Activated naive CD8-positive, alpha-beta T cell treated with anti-CD3 and anti-CD28 coated beads, Interleukin-2, amount 50 U/mL, for 24 hours (primary cell): ENCODE data around the gene PTPN18.
"Not testable (repeated sequence)": the region's sequence is repeated elsewhere in the genome, so short reads cannot be mapped to it uniquely, and the experiment has no call there.

Experiments used
- ATAC-seq: fragments of 150-1000 bp; cut with Tn5 transposase; one replicate; pipeline ENCODE4 v1.10.0; 2021
- DNase-seq: peaks from one replicate; pipeline ENCODE4 v3.0.0; 2021
- H3K27ac Mint-ChIP-seq: one replicate; pipeline ENCODE4 v1.8.0; 2021; ENCODE audit warnings: mild to moderate bottlenecking, mixed read lengths
- H3K27me3 Mint-ChIP-seq: one replicate; pipeline ENCODE4 v1.8.0; 2021; ENCODE audit warnings: mixed read lengths
- H3K36me3 Mint-ChIP-seq: one replicate; pipeline ENCODE4 v1.8.0; 2021; ENCODE audit warnings: low read depth, mixed read lengths
- H3K4me1 Mint-ChIP-seq: one replicate; pipeline ENCODE4 v1.8.0; 2021; ENCODE audit warnings: mixed read lengths
- H3K4me3 Mint-ChIP-seq: one replicate; pipeline ENCODE4 v1.8.0; 2021; ENCODE audit warnings: mild to moderate bottlenecking, moderate library complexity, mixed read lengths
- H3K9me3 Mint-ChIP-seq: one replicate; pipeline ENCODE4 v1.8.0; 2021; ENCODE audit warnings: mixed read lengths

PTPN18 gene

DNA sequence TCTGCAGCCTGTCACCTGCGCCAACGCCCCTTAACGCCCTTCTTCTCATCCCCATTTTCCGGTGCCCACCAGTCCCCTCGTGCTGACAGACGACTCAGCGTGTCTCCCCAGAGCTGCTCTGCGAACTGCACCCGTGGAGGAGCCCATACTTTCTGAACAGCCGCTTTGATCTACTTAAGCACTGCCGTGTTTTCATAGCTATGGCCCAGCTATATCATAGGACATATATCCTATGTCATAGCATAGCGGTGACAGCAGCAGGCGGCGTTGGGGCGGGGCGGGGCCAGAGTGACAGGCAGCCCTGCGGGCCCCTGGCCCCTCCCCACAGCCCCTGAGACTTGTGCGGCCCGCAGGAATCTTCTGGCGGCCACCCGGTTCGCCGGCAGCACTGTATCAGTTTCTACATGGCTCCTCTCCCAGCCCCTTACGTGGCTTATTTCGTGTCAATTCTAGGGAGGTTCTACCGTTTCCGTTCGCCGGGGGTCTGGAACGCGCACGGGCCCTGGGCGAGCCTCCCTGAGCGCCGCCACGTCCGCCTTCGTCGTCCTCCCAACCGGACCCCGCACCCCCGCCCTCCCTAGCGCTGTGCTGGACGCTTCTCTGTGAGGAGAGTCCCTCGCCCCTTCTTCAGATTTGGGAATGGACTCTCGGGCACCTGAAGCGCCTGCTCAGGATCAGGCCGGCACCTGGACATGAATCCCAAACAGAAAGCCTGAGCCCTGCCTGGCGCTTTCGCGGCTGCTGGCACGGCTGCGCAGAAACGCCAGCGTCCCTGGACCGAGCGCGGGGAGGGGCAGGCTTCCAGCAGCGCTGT is 35.4 kb downstream of the PTPN18 start:
- Mint-ChIP-seq H3K4me3 (peak overlapping the region; percentile 77), H3K27me3 (peaks cover 19% of the 10 kb centered on the region), H3K9me3 (no peaks in the 10 kb centered on the region), H3K27ac (peak overlapping the region; percentile 67), H3K36me3 (no peaks in the 10 kb centered on the region), H3K4me1 (peaks cover 11% of the 10 kb centered on the region)
- DNase-seq (peak; percentile 84), ATAC-seq (peak; percentile 99)

DNA sequence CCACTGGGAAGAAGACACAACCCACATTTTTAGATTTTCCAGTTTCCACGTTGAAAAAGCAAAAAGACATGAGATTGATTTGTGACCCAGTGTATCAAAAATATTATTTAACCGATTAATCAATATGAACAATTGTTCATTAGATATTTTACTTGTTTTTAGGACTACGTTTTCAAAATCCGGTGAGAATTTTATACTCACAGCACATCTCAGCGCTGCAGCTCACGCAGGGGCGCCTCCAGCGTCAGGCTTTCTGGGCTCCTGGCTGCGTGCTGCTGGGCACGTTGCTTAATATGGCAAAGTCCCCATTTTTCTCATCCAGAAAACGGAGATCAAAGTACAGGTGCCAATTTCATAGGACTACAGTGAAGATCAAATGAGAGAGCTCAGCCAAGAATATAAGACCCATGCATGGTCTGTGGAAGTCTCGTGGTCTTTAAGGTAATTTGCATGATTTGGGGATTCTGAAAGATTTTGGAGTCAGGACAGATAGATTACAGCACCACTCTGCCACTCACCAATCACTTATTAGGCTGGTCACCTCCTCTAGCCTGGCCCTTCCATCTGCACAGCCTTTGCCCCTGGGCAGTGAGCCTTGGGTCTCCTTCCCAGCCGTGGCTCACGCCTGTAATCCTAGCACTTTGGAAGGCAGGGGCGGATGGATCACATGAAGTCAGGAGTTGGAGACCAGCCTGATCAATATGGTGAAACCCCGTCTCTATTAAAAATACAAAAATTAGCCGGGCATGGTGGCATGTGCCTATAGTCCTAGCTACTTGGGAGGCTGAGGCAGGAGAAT is 36.2 kb downstream of the PTPN18 start:
- peak overlapping the region; percentile 35 for H3K27ac Mint-ChIP-seq
- no peaks in the 10 kb centered on the region for H3K9me3 Mint-ChIP-seq
- peak overlapping the region; percentile 77 for H3K4me3 Mint-ChIP-seq
- no peaks in the 10 kb centered on the region for H3K36me3 Mint-ChIP-seq
- H3K4me1 Mint-ChIP-seq: peaks cover 11% of the 10 kb centered on the region
- peaks cover 20% of the 10 kb centered on the region for H3K27me3 Mint-ChIP-seq
- ATAC-seq (no peak), DNase-seq (peak; percentile 34)

DNA sequence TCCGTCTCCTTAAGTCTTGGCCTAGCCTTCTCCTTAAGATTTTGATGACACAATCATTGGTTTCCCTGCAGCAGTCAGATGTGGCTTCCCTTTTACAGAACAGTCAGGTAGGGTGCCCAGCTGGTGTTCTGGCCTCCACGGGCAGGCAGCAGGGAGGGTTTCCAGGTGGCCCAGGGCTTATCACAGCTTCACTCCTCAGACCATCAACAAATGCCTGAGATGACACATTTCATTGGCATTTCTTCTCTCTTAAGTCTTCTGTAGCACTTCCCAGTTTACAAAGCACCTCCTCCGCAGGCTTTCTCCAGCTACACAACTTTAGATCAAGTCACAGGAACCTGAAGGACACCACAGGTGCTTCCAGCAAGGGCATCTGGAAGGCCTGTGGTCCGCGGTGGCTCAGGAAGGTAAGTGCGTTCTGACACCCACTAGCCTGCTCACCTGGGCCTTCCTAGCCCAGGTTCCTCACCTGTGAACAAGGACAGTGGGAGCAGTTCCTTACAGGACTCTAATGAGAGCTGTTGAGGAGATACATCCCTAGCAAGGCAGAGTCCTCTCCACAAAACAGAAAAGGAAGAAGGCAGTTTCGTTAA is 37.6 kb downstream of the PTPN18 start:
- H3K27me3 Mint-ChIP-seq: peaks cover 21% of the 10 kb centered on the region
- no peak overlapping the region for H3K27ac Mint-ChIP-seq
- ATAC-seq (no peak), DNase-seq (no peak)
- H3K9me3 Mint-ChIP-seq: no peaks in the 10 kb centered on the region
- peaks cover 11% of the 10 kb centered on the region for H3K4me1 Mint-ChIP-seq
- no peak overlapping the region for H3K4me3 Mint-ChIP-seq
- H3K36me3 Mint-ChIP-seq: no peaks in the 10 kb centered on the region

DNA sequence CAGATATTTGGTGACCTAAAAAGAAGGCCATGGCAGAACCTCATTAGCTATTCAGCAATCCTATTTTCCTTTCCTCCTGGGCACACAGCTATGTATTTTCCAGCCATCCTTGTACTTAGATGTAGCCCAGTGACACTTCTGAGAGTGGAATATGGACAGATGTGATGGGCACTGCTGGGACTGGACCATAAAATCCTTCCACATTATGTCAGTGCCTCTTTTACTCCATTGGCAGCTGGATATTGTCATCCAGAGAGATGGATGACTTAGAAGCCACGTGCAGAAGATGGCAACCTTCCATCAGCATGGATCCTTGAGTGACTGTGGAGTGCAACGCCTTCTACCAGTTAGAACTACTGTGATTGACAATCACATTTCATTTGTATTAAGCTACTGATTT is 50.4 kb downstream of the PTPN18 start:
- not testable (repeated sequence) for ATAC-seq, H3K4me1 Mint-ChIP-seq, H3K27ac Mint-ChIP-seq, H3K36me3 Mint-ChIP-seq, DNase-seq, H3K4me3 Mint-ChIP-seq, H3K27me3 Mint-ChIP-seq, H3K9me3 Mint-ChIP-seq

DNA sequence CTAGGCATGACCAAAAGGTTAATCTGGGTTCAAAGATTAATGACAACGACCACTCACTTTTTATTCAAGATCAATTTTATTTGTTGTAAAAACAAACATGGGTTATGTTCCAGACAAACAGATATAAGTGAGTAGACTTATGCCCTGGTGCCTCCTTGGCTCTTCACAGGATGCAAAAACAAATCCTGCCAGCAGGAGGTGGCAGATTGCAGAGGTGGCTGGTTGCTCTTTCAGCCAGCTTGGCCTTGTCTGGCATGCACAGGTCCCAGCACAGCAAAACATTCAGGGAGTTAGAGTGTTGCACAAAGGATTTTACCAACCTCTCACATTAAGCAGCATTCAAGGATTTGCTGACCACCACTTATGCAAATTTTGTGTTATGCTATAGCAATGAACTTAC is 60.8 kb downstream of the PTPN18 start:
- H3K27me3 Mint-ChIP-seq, H3K9me3 Mint-ChIP-seq, H3K27ac Mint-ChIP-seq, ATAC-seq, H3K4me3 Mint-ChIP-seq, H3K36me3 Mint-ChIP-seq, H3K4me1 Mint-ChIP-seq: not testable (repeated sequence)
- peak; percentile 21 for DNase-seq

DNA sequence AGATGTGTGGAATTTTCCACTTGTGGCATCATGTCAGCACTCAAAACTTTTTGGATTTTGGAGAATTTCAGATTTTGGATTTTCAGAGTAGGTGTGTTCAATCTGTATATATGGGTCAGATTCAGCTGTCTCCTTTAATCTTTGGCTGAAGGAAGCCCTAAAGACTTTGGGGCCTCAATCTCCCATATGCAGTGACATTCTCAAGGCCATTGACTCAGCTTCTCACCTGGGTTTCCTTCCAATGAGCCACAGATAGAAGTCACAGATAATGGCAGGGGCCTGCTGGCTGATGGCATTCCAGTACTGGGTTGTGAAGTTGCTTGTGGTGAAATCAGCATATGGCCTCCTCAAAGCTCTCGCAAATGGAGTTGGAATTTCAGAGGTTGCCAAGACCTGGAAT is 63.0 kb downstream of the PTPN18 start:
- not testable (repeated sequence) for H3K27me3 Mint-ChIP-seq

More for the DNA sequence above, 63.0 kb downstream of the PTPN18 start:
- not testable (repeated sequence) for H3K9me3 Mint-ChIP-seq, H3K36me3 Mint-ChIP-seq, ATAC-seq, H3K4me1 Mint-ChIP-seq, DNase-seq, H3K4me3 Mint-ChIP-seq, H3K27ac Mint-ChIP-seq
